HG02852 (cell line): ENCODE measurements around the gene SOCS3.

Experiments
- ATAC-seq: cut with Tn5 transposase; IDR thresholded peaks from one replicate; pipeline ENCODE4 v1.9.1; 2021; ENCODE audit warnings: mild to moderate bottlenecking, moderate library complexity; ENCODE audit not compliant: unreplicated experiment

SOCS3 gene

DNA sequence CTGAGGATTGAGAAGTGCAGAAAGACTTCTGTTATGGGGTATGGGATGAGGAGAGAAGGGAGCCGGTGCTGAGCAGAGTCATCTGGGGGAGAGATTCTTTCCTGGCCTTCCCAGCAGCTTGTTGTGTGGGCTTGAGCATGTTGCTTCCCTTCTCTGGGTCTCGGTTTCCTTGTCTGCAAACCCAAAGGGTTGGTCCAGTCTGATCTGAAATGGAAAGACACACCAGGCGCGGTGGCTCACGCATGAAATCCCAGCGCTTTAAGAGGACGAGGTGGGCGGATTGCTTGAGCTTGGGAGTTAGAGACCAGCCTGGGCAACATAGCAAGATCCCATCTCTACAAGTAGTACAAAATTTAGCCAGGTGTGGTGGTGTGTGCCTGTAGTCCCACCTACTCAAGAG is 6.0 kb downstream of the SOCS3 start:
- no peak for ATAC-seq

DNA sequence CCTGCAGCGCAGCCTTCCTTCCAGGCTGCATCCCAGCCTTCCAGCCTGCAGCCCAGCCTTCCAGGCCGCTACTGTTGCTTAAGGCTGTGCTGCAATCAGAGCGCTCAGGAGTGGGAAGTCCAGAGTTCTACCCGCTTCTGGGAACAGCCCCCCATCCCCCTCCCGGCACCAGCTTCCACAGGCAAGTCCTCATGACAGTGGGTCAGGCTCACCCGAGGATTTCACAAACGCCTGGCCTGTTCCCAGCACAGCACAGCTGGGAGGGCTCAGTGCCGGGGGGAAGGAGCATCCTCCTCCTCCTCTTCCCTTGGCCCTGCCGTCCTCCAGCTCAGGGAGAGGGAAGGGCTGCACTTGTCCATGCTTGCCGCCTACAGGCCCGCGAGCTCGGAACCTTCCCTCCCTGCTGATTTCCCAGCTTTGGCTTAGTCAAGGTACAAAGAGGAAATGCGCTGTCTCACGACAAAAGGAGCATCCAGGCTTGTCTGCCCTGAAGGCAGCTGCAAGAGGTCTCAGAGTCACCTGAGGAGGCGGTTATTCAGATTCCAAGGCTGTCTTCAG is 8.3 kb downstream of the SOCS3 start:
- ATAC-seq, result no peak

GRCh38 chr17:78349891-78350642 is 9.8 kb downstream of the SOCS3 start:
- no peak for ATAC-seq

GRCh38 chr17:78348055-78348770 is 11.7 kb downstream of the SOCS3 start:
- no peak for ATAC-seq

GRCh38 chr17:78347453-78347852 is 12.4 kb downstream of the SOCS3 start:
- no peak for ATAC-seq

DNA sequence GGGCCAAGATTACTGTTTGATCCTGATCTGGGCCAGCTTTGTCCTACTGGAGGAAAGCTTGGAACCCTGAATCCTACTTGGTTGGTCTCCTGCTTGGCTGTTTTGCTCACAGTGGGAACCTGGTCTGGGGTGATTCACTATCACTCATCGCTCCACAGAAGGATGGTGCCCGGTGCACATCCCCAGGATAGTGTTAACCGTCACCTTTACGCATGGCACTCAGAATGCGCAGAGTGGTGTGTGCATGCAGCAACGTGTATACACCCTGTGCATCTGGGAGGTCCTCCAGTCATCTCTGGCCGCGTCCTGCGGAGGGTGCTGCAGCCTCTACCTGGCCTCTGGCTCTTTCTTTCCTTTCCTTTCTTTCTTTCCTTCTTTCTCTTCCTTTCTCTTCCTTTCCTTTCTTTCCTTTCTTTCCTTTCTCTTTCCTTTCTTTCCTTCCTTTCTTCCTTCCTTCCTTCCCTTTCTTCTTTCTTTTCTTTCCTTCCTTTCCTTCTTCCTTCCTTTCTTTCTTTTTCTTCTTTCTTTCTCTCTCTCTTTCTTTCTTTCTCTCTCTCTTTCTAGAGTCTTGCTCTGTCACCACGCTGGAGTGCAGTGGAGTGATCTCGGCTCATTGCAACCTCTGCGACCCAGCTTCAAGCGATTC is 13.1 kb downstream of the SOCS3 start:
- ATAC-seq, result no peak

DNA sequence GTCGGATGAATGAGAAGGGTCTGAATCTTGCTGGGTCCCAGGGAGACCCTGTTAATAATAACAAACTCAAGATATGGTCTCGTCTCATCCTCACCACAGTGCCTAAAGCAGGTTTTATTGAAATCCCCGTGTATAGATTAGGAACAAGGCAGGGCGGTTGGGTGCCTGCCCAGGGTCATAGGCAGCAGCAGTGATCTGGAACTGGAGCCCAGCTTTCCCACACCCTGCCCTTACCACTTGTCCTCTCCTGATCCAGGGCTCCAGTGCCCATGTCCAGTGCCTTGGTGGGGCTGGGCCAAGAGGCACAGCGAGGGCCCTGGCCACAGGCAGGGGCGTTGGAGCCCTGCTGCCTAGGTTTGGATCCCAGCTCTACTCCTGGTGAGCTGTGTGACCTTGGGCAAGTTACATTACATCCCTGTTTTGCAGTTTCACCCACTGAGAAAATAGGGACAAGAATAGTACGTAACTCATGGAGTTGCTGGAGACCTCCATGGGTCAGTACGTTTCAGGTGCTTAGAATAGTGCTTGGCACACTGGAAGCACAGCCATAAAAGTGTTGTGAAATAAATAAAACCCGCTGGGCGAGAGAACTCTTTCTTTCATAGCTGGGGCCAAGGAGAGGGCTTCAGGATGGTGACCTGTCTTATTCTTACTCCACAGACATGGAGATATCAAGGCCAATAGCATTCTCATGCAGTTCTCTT is 13.9 kb downstream of the SOCS3 start:
- ATAC-seq, result no peak

DNA sequence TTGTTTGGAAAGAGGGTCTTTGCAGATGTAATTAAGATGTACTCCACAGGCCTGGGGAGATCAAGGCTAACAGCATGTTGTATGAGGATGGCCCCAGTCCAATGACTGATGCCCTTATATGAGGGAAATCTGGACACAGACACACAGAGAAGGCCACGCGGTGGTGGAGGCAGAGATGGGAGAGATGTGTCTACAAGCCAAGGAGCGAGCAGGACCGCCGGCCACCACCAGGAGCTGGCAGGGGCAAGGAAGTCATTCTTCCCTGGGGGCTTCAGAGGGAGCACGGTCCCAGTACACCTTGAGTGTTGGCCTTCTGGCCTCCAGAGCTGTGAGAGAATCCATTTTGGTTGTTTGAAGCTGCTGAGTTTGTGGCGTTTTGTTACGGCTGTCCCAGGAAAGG is 14.7 kb downstream of the SOCS3 start:
- no peak for ATAC-seq

DNA sequence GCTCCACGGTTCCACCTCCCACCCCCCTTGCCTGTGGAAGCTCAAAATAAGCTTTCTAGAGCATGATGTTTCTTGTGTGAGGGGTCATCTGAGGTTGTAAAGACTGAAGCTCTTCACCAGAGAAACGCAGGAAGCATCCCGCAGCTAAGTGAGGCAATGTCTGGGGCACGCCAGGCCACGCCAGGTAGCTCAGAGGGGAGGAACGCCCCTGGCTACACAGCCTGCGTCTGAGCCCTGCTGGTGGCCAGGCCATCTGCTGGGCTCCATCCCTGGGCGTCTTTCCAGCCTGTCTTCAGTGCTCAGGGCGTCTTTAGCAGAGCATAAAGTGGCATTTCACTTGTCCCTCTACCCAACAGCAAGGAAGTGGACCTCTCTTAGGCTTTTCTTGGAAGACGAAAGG is 15.2 kb downstream of the SOCS3 start:
- no peak for ATAC-seq

GRCh38 chr17:78343543-78344201 is 16.2 kb downstream of the SOCS3 start:
- ATAC-seq, result no peak

GRCh38 chr17:78343187-78343542 is 16.7 kb downstream of the SOCS3 start:
- no peak for ATAC-seq

DNA sequence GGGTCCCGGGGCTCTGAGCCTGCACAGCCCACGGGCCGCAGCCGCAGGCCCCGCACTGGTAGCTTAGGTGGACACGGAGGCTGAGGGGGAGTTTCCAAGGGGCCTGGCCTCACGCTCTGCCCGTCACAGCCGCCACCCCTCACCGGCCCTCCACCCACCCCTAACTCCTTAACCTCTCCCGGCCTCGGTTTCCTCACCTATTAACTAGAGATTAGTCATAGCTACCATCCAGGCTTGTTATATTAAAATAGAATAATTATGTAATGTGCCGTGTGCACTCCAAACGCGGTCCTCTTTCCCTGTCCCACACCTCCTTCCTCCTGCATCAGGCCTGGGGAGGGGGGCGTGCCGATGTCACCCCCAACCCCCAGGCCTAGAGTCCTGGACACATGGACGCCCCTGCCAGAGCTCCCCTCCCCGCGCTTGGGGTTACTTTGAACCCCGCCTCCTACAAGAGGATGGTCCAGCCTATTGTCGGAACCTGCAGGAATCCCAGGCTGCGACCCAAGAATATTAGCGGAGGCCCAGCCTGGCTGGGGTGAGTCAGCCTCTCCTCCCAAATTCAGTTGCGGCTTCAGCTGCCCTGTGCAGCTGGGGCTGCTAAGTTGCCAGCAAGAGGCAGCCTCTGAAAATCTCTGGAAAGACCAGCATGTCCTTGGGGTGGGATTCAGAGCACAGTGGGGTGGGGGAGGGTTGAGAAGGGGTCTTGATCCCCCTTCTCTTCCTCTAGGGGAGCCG is 17.3 kb downstream of the SOCS3 start:
- no peak for ATAC-seq

- no peak for ATAC-seq
These were observed 18.1 kb downstream of the SOCS3 start for GRCh38 chr17:78341559-78342448.

GRCh38 chr17:78340183-78340955 is 19.5 kb downstream of the SOCS3 start:
- no peak for ATAC-seq

DNA sequence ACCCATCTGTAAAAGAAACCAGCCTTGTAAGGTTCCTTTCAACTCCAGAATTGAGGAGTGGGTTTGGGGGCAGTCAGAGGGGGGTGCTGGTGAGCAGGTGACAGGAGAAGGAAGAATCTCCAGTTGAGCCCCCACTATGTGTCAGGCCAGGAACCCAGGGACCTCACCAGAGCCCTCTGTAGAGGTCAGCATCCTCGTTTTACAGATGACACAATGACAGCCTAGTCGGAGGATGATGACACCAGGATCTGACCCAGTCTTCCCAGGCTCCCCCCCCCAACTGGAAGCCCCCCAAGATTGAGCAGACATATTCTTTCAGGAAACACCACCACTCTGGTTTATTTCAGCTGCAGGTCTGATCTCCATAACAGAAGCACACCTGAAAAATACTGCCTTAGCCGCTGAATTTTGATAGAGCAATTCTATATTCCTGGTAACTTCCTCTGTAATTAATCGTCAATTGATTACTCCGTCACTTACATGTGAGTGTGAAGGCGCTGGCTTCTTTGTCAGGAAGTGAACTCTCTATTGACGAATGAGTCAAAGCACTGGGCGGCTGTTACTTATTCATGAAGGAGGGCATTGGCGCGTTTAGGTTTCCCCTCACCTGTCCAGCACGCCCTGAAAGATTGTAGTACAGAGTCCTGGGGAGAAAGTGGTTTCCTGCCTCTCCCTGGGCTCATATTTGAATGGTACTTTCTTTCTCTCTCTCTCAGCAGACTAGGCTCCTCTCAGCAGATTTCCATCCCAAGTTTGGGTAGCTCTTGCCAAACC is 21.2 kb downstream of the SOCS3 start:
- no peak for ATAC-seq

GRCh38 chr17:78337244-78338109 is 22.4 kb downstream of the SOCS3 start:
- peak; percentile 78 for ATAC-seq

DNA sequence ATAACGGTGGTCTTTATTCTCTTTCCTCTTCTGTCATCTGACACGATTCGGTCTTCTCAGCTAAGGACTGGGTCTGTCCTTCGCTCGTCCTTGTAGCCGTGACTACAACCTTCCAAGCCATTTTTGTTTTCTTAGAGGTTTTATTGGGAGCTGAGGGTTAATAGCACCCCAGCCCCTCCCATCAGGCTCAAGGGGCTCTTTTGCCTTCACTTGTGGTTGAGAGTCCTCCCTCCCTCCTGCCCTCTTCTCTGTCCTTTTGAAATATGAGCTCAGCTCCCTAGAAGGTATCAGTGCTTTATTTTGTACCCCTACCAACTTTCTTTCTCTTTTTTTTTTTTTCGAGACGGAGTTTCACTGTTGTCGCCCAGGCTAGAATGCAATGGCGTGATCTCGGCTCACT is 24.7 kb downstream of the SOCS3 start:
- ATAC-seq, result no peak
